Measurements from ENCODE around the gene HMBS. TPM values are rescaled to one million over a fixed set of nuclear protein-coding genes. Genes with fewer than 3 reads are reported as not detected.

Gene HMBS
- polyA plus RNA-seq, 1 donor = 25.3 TPM

Other genes with a start within 250 kb of the HMBS start
- 0.07 TPM for gene CXCR5, start 201.0 kb upstream of the HMBS start, polyA plus RNA-seq
- 28.4 TPM for gene BCL9L, start 159.0 kb upstream of the HMBS start, polyA plus RNA-seq
- 0.10 TPM for gene UPK2, start 128.6 kb upstream of the HMBS start, polyA plus RNA-seq
- gene FOXR1, start 113.1 kb upstream of the HMBS start, polyA plus RNA-seq = 0.04 TPM
- gene CENATAC, start 86.7 kb upstream of the HMBS start, polyA plus RNA-seq = 35.0 TPM
- gene RPS25, start 66.5 kb upstream of the HMBS start, polyA plus RNA-seq = 1,295 TPM
- gene TRAPPC4, start 66.1 kb upstream of the HMBS start, polyA plus RNA-seq = 87.9 TPM
- 192 TPM for gene SLC37A4, start 54.0 kb upstream of the HMBS start, polyA plus RNA-seq
- 83.1 TPM for gene HYOU1, start 27.7 kb upstream of the HMBS start, polyA plus RNA-seq
- gene VPS11, start 17.1 kb upstream of the HMBS start, polyA plus RNA-seq = 50.4 TPM
- gene DPAGT1, start 17.0 kb downstream of the HMBS start, polyA plus RNA-seq = 51.1 TPM
- gene C2CD2L, start 22.5 kb downstream of the HMBS start, polyA plus RNA-seq = 18.1 TPM
- gene HINFP, start 36.7 kb downstream of the HMBS start, polyA plus RNA-seq = 40.2 TPM
- 1.2 TPM for gene ABCG4, start 64.2 kb downstream of the HMBS start, polyA plus RNA-seq
- 10.4 TPM for gene NLRX1, start 83.8 kb downstream of the HMBS start, polyA plus RNA-seq
- gene NHERF4, start 100.6 kb downstream of the HMBS start, polyA plus RNA-seq = 64.1 TPM
- gene CBL, start 121.5 kb downstream of the HMBS start, polyA plus RNA-seq = 12.7 TPM
- gene MCAM, start 232.2 kb downstream of the HMBS start, polyA plus RNA-seq = 50.4 TPM
- gene RNF26, start 249.6 kb downstream of the HMBS start, polyA plus RNA-seq = 25.2 TPM